Vagina (tissue), 2 donors: ENCODE results near the gene EBF3. TPM values are rescaled to one million over a fixed set of nuclear protein-coding genes. Genes with fewer than 3 reads are reported as not detected.

Experiments used
- DNase-seq, 2 donors: peaks; one replicate each; pipeline ENCODE4 v3.0.0-alpha.2; 2017; ENCODE audit errors: extremely low spot score in 2 of 2
- H3K27ac ChIP-seq: fragments of 200-600 bp; sonication (generic); one replicate; pipeline ENCODE4 v1.5.1; 2019
- H3K27me3 ChIP-seq: fragments of 200-600 bp; sonication (generic); one replicate; pipeline ENCODE4 v1.5.1; 2019
- H3K36me3 ChIP-seq, 2 donors: fragments of 200-600 bp; sonication (generic); one replicate each; pipeline ENCODE4 v1.5.1; 2017 to 2019
- H3K4me1 ChIP-seq: fragments of 200-600 bp; sonication (generic); one replicate; pipeline ENCODE4 v1.5.1; 2019
- H3K4me3 ChIP-seq, 2 donors: fragments of 200-600 bp; sonication (generic); 1 replicate in 1 of 2; 2 replicates in 1 of 2; pipeline ENCODE4 v1.5.1; 2016 to 2019
- H3K9me3 ChIP-seq: fragments of 200-600 bp; sonication (generic); one replicate; pipeline ENCODE4 v1.5.1; 2019
- CTCF ChIP-seq, 3 experiments: fragments of 450-650 bp in 2 of 3; fragments of 200-600 bp in 1 of 3; sonication (generic) in 1 of 3; IDR thresholded peaks; one replicate each; pipeline ENCODE4 v1.5.1; 2017 to 2019; ENCODE audit warnings: antibody characterized with exemption in 3 of 3, mild to moderate bottlenecking in 2 of 3, moderate library complexity in 2 of 3
- POLR2A ChIP-seq, 2 donors: fragments of 450-650 bp; IDR thresholded peaks; one replicate each; pipeline ENCODE4 v1.6.1; 2017; ENCODE audit warnings: antibody characterized with exemption in 2 of 2, mild to moderate bottlenecking in 2 of 2, moderate library complexity in 2 of 2
- POLR2AphosphoS5 ChIP-seq, 2 donors: sonication (generic); formaldehyde crosslinking; IDR thresholded peaks; one replicate each; pipeline ENCODE4 v1.9.0; 2017; ENCODE audit warnings: antibody characterized with exemption in 2 of 2, mild to moderate bottlenecking in 2 of 2, low read depth in 1 of 2; ENCODE audit not compliant: insufficient read depth in 1 of 2
- intact Hi-C: fragments of 100-400 bp; cut with DNase I; formaldehyde crosslinking; loops from one replicate; pipeline ENCODE4 v1.15.1; 2023
- total RNA-seq: library from RNA; depleted of rRNA; stranded (reverse); fragments of >200 nt; gene quantifications from one replicate; pipeline ENCODE4 v1.2.3, GENCODE V29; 2016

Gene EBF3
- total RNA-seq, 1 donor from 2014 or later = 10.6 TPM

- DNase-seq = no peak
- TF ChIP-seq POLR2AphosphoS5 (IDR thresholded peaks at IDR 0.05; ENCODE audit: insufficient read depth in 1 of 2, low read depth in 1 of 2) (no peak), POLR2A (IDR thresholded peaks at IDR 0.05) (no peak), CTCF (IDR thresholded peaks at IDR 0.05) (no peak)
- intact Hi-C loops = no loop called here
Measured at GRCh38 chr10:129901389-129902006, 62.6 kb downstream of the EBF3 start.

GRCh38 chr10:129900825-129901224 is 63.2 kb downstream of the EBF3 start:
- H3K9me3 ChIP-seq = no peaks in the 10 kb centered on the region
- no peak for DNase-seq
- no peak overlapping the region for H3K27ac ChIP-seq
- intact Hi-C loops = no loop called here
- H3K4me3 ChIP-seq = no peak overlapping the region
- no peaks in the 10 kb centered on the region for H3K36me3 ChIP-seq
- H3K4me1 ChIP-seq = no peaks in the 10 kb centered on the region
- TF ChIP-seq POLR2AphosphoS5 (IDR thresholded peaks at IDR 0.05; ENCODE audit: insufficient read depth in 1 of 2, low read depth in 1 of 2) (no peak), CTCF (IDR thresholded peaks at IDR 0.05) (no peak), POLR2A (IDR thresholded peaks at IDR 0.05) (no peak)
- no peaks in the 10 kb centered on the region for H3K27me3 ChIP-seq

More at GRCh38 chr10:129901389-129902006, 62.6 kb downstream of the EBF3 start:
- Histone ChIP-seq H3K4me1 (no peaks in the 10 kb centered on the region), H3K27me3 (no peaks in the 10 kb centered on the region), H3K36me3 (no peaks in the 10 kb centered on the region), H3K27ac (no peak overlapping the region), H3K4me3 (no peak overlapping the region), H3K9me3 (no peaks in the 10 kb centered on the region)

- H3K4me1 ChIP-seq = no peaks in the 10 kb centered on the region
- no peak overlapping the region for H3K4me3 ChIP-seq
- no peaks in the 10 kb centered on the region for H3K36me3 ChIP-seq
- DNase-seq = no peak
- TF ChIP-seq POLR2AphosphoS5 (IDR thresholded peaks at IDR 0.05; ENCODE audit: insufficient read depth in 1 of 2, low read depth in 1 of 2) = no peak
- TF ChIP-seq POLR2A (IDR thresholded peaks at IDR 0.05) = no peak
- no peak for TF ChIP-seq CTCF (IDR thresholded peaks at IDR 0.05)
- no peaks in the 10 kb centered on the region for H3K9me3 ChIP-seq
- H3K27ac ChIP-seq = no peak overlapping the region
- H3K27me3 ChIP-seq = no peaks in the 10 kb centered on the region
- intact Hi-C loops = no loop called here
Measured at GRCh38 chr10:129899276-129900130, 64.6 kb downstream of the EBF3 start.

GRCh38 chr10:129898706-129899268 is 65.3 kb downstream of the EBF3 start:
- Histone ChIP-seq H3K4me1 (no peaks in the 10 kb centered on the region), H3K27ac (no peak overlapping the region), H3K36me3 (no peaks in the 10 kb centered on the region), H3K4me3 (no peak overlapping the region), H3K27me3 (no peaks in the 10 kb centered on the region), H3K9me3 (no peaks in the 10 kb centered on the region)
- TF ChIP-seq CTCF (IDR thresholded peaks at IDR 0.05) (no peak), POLR2AphosphoS5 (IDR thresholded peaks at IDR 0.05; ENCODE audit: insufficient read depth in 1 of 2, low read depth in 1 of 2) (no peak), POLR2A (IDR thresholded peaks at IDR 0.05) (no peak)
- DNase-seq = no peak
- intact Hi-C loops = no loop called here
